ENCODE results near the gene ESAM. TPM values are rescaled to one million over a fixed set of nuclear protein-coding genes. Genes with fewer than 3 reads are reported as not detected.
"Not testable (repeated sequence)": the region's sequence is repeated elsewhere in the genome, so short reads cannot be mapped to it uniquely, and the experiment has no call there.

The ESAM gene
- total and polyA plus RNA-seq, 2 experiments from 2014 or later = 0.32 TPM; not detected in 1

DNA sequence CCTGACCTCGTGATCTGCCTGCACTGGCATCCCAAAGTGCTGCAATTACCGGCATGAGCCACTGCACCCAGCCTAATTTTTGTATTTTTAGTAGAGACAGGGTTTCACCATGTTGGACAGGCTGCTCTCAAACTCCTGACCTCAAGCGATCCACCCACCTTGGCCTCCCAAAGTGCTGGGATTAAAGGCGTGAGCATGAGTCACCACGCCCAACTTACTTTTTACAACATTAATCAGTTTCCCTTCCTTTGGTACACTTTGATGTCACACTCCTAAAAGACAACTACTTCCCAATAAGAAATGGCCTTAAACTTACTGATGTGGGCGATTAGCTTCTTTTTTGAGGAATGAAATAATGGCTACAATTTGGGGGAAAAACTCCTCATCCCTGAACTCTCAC lies 8.9 kb upstream of the ESAM start:
- H3K27me3 ChIP-seq (ENCODE audit: insufficient read depth); H3K9me3 Mint-ChIP-seq; H3K4me2 ChIP-seq; ATAC-seq; H3K27me3 Mint-ChIP-seq (ENCODE audit: insufficient read depth, low read depth, poor library complexity); H3K9me2 ChIP-seq (ENCODE audit: insufficient read depth); H3K4me3 Mint-ChIP-seq; H3K4me3 ChIP-seq; H3K27ac Mint-ChIP-seq; H3F3A ChIP-seq (replicated peaks; ENCODE audit: low read depth); H3K4me1 Mint-ChIP-seq; H3K27ac ChIP-seq (ENCODE audit: low read depth); H2AFZ ChIP-seq; H3K36me3 ChIP-seq (ENCODE audit: insufficient read depth); DNase-seq (ENCODE audit: low spot score); H3K4me1 ChIP-seq (ENCODE audit: insufficient read depth): not testable (repeated sequence)
- Histone ChIP-seq H3K79me2 (replicated peaks; ENCODE audit: insufficient read depth) (peaks cover 20% of the 10 kb centered on the region), H4K20me1 (replicated peaks; ENCODE audit: insufficient read depth) (peaks cover 25% of the 10 kb centered on the region)
- H3K36me3 Mint-ChIP-seq (ENCODE audit: low read depth) = peaks cover 42% of the 10 kb centered on the region

DNA sequence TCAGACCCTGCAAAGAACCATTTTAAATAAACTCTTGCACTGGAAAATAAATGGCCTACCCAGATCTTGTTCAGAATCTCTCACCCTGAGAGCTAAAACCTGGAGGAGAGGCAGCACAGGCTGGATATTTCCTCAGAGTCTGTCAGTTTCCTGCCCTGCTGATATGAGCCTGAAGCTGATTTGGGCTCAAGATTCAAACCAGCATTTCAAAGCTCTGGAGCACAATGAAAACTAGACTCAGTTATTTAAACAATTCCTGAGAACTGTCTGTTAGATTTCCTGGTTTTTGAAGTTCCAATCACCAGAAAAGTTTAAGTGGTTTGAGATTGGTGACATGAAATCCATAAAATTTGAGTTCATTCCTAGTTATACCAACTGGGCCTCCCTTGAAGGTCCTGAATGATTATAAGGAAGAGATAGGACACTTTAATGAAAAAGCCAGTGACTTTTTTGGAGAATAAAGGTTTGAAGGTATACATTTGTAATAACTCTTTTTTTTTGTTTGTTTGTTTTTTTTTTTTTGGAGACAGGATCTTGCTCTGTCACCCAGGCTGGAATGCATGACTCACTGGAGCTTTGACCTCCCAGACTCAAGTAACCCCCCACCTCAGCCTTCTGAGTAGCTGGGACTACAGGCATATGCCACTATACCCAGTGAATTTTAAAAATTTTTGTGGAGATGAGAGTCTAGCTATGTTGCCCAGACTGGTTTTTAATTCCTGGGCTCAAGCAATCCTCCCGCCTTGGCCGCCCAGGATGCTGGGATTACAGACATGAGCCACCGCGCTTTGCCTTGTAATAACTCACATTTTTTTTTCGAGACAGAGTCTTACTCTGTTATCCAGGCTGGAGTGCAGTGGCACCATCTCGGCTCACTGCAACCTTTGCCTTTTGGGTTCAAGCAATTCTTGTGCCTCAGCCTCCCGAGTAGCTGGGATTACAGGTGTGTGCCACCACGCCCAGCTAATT lies 8.0 kb upstream of the ESAM start:
- no peak overlapping the region for H3K4me3 ChIP-seq
- Mint-ChIP-seq H3K27ac (no peak overlapping the region), H3K36me3 (ENCODE audit: low read depth) (peaks cover 49% of the 10 kb centered on the region), H3K9me3 (no peaks in the 10 kb centered on the region), H3K4me3 (no peak overlapping the region), H3K27me3 (ENCODE audit: insufficient read depth, low read depth, poor library complexity) (peaks cover 2% of the 10 kb centered on the region), H3K4me1 (no peaks in the 10 kb centered on the region)
- peaks cover 22% of the 10 kb centered on the region for H4K20me1 ChIP-seq (replicated peaks; ENCODE audit: insufficient read depth)
- no peak overlapping the region for H3K4me2 ChIP-seq
- no peak for TF ChIP-seq EZH2 (IDR thresholded peaks at IDR 0.05; ENCODE audit: low read depth, unreplicated experiment)
- TF ChIP-seq POLR2AphosphoS5 (IDR thresholded peaks at IDR 0.05; ENCODE audit: low read depth) = no peak
- TF ChIP-seq NANOG (IDR thresholded peaks at IDR 0.05; ENCODE audit: borderline replicate concordance) = no peak
- TF ChIP-seq, protein P1, sequence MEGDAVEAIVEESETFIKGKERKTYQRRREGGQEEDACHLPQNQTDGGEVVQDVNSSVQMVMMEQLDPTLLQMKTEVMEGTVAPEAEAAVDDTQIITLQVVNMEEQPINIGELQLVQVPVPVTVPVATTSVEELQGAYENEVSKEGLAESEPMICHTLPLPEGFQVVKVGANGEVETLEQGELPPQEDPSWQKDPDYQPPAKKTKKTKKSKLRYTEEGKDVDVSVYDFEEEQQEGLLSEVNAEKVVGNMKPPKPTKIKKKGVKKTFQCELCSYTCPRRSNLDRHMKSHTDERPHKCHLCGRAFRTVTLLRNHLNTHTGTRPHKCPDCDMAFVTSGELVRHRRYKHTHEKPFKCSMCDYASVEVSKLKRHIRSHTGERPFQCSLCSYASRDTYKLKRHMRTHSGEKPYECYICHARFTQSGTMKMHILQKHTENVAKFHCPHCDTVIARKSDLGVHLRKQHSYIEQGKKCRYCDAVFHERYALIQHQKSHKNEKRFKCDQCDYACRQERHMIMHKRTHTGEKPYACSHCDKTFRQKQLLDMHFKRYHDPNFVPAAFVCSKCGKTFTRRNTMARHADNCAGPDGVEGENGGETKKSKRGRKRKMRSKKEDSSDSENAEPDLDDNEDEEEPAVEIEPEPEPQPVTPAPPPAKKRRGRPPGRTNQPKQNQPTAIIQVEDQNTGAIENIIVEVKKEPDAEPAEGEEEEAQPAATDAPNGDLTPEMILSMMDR (conservative IDR thresholded peaks at IDR 0.05; ENCODE audit: low read depth in 2 of 2) = no peak
- TF ChIP-seq ZNF331 (CRISPR knock-in tag; IDR thresholded peaks at IDR 0.05; ENCODE audit: low read depth) = no peak
- no peak for TF ChIP-seq EZH2phosphoT487 (IDR thresholded peaks at IDR 0.05; ENCODE audit: unreplicated experiment)
- TF ChIP-seq, protein P2, sequence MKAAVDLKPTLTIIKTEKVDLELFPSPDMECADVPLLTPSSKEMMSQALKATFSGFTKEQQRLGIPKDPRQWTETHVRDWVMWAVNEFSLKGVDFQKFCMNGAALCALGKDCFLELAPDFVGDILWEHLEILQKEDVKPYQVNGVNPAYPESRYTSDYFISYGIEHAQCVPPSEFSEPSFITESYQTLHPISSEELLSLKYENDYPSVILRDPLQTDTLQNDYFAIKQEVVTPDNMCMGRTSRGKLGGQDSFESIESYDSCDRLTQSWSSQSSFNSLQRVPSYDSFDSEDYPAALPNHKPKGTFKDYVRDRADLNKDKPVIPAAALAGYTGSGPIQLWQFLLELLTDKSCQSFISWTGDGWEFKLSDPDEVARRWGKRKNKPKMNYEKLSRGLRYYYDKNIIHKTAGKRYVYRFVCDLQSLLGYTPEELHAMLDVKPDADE (IDR thresholded peaks at IDR 0.05) = no peak
- no peaks in the 10 kb centered on the region for H3F3A ChIP-seq (replicated peaks; ENCODE audit: low read depth)
- H3K36me3 ChIP-seq (ENCODE audit: insufficient read depth) = peaks cover 5% of the 10 kb centered on the region; the same call in 1 of the 2 replicates
- H3K79me2 ChIP-seq (replicated peaks; ENCODE audit: insufficient read depth) = peaks cover 13% of the 10 kb centered on the region
- ATAC-seq (no peak), DNase-seq (ENCODE audit: low spot score) (no peak)
- no peaks in the 10 kb centered on the region for H3K9me2 ChIP-seq (ENCODE audit: insufficient read depth)
- H3K27ac ChIP-seq (ENCODE audit: low read depth) = no peak overlapping the region
- no peaks in the 10 kb centered on the region for H3K27me3 ChIP-seq (ENCODE audit: insufficient read depth)
- no peaks in the 10 kb centered on the region for H3K4me1 ChIP-seq (ENCODE audit: insufficient read depth)
- no peak overlapping the region for H2AFZ ChIP-seq

Data from GM23338 (cell line).